ENCODE measurements around the gene TMEM247.

The TMEM247 gene

DNA sequence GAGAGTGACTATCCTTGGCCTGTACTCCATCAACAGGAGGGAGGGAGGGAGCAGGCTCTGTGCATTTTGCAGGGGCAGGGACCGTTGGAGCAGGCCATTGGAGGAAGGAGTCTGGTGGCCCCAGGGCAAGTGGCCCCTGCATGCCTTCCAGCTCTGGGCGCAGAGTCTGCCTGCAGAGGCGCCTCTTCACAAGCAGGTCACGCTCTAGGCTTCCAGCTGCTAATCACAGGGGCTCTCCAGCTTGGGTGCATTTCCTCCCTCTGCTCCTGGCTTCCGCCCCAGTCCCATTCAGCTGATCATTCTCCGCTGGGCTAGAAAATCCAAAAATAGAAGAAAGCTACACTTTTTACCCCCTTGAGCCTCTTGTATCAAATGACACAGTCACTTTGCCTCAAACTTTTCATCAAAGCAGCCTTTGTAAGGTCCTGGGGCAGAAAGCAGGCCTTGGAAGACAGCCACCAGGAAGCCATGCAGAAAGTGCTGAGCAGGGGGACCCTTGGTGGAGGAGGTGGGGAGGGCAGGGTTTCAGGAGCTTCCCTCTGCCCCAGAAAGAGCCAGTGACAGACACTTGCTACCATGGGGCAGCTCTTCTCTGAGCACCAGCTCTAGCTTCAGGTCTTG is 11.3 kb downstream of the TMEM247 start:
- DNase-seq, result no peak

DNA sequence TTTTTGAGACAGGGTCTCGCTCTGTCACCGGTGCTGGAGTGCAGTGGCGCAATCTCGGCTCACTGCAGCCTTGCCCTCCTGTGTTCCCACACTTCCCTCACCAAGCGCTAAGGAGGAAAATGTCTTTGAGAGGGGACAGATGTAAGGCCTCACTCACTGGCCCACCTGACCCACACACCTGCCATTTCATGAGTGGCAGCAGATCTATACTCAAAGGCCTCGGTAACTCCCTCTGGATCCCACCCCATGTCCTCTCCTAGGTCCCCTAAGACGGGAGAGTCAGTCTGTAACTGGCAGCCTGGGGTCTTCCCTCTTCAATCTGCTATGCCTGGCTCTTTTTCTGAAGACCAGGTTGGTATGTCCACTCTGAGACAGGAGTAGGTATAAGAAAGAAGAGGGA is 12.9 kb downstream of the TMEM247 start:
- no peak for DNase-seq

DNA sequence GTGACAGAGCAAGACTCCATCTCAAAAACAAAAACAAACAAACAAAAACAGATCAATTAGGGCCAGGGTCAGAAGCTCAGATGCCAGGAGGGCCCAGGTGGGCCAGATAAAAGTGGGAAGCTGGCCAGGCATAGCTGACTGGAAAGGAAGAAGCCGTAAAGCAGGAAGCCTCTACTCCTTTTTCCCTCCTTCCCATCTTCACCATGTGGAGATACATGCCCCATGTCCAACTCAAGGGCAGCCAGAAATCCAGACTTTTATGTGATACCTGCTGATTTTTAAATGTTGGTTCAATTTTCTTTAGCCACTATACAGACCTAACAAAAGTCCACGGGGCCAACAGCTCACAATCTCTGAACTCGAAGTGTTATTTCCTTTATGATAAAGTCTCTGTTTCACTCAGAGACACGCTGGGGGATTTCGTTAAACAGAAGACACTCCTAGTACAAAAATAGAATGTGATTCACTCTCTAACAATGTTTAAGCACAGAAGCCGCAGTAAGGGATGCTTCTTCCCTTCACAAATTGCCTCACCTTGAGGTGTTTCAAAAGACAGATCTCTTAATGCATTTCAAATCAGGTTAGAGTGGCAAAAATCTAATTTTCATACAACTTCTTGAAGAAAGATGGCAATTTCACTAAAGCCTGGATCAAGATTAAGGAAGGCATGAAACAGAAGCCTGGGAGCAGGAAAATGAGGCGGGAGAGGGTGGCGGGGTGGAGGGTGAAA is 14.0 kb downstream of the TMEM247 start:
- DNase-seq, result no peak

DNA sequence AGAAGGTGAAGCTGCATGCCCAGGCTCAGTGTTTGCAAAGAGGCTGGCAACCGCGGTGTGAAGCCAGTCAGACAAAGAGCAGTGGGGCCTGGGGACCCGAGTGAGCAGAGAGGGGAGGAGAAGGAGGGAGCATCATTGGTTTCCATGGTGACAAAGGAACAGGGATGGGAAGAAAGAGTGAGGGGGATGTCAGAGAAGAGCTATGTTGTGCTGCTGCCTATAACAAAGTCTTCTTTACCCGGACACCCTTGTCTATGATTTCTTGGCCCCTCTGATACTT is 14.5 kb downstream of the TMEM247 start:
- DNase-seq, result no peak

DNA sequence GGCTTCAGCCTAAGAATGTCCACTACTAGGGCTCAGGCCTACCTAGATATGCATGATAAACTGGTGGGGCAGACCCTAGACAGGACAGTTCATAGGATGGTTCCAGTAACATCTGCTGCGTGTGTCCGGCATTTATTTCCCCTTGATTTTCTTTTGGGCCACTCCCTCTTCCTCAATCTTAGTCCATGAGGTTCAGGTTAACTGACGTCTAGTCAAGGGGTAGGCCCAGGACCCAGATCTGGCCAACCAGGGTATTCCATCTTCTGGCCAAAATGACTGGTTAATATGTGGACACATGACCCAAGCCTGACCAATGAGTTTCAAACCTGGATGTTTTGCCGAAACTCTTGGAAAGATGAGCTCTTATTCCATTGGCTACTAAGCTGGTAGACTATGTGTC is 15.2 kb downstream of the TMEM247 start:
- no peak for DNase-seq

DNA sequence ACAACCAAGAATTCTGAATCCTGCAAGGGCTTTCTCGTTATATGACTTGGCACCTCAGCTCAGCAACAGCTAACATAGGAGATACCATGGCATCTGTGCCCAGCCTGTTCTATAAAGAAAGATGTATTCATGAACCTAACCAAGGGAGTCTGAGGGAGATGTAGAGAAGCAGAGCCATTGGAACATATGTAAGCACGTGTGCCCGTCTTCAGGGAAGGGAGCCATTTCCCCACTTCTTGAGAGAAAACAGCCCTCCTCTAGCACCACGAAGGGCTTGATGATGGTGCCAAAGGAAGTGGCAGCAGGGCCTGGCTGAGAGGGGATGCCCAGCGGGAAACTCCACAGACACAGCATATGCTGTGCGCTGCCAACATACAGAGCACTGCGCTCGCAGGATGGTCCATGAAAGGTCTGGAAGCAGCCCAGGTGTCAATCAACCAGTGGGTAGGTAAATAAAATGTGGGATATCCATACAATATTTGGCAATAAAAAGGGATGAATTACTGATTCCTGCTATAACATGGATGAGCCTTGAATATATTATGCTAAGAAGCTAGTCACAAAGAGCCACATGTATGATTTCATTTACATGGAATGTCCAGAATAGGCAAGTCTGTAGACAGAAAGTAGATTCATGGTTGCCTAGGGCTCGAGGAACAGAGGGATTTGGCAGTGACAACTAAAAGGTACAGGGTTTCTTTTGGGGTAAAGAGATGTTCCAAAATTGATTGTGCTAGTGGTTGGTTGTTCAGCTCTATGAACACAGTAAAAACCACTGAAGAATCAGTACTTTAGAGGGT is 16.1 kb downstream of the TMEM247 start:
- DNase-seq, result no peak

DNA sequence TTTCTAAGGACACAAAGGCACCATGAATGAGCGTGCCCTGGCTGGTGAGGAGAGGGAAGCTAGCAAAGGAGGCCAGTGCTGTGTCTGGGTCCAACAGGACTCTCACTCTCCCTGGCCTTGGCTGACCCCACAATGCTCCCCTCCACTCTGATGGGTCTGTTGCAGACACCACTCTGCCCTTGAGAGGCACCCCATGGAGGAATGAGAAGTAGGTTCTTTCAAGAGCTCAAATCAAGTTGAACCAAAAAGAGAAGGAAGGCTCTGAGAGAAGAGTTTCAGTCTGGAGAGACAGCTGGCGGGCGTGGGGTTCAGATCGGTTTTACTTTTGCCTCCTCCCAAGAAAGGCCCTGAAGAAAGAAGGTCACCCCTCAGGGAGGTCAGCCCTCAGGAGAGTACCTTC is 18.4 kb downstream of the TMEM247 start:
- DNase-seq, result no peak

DNA sequence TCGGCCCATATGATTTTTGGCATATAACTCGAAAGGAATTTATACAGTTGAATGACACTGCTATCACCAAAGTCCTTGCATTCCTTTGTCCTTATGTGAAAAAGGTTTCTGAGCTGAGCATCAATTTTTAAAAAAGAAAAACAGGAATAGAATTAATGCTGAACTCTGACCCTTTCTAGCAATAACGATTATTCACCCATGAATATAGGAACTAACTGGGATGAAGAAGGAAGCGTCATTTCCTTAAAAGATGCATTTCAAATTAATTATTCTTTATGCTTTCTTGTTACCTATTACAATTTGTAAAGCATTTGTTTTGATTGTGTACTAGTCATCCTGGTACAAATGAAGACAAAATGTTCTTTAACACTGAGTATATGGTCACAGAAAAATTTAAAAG is 19.3 kb downstream of the TMEM247 start:
- no peak for DNase-seq

DNA sequence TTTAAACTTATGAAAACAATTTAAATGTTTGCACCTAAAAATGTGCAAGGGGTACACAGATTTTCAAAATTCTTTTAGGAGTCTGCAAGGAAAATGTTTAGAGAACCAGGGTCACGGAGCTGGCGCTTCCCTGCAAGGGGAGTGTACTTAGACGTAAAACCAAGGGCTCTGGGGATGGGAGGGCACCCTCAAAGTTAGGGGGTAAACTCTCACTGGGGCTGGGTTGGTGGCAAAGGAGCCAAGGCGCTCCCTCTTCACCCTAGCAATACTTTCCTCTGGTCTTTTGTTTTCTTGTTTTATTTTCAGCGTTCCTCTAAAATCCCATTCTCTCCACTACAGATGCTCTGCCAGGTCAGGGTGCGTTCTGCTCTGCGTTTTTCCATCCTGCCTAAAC is 20.0 kb downstream of the TMEM247 start:
- no peak for DNase-seq

DNA sequence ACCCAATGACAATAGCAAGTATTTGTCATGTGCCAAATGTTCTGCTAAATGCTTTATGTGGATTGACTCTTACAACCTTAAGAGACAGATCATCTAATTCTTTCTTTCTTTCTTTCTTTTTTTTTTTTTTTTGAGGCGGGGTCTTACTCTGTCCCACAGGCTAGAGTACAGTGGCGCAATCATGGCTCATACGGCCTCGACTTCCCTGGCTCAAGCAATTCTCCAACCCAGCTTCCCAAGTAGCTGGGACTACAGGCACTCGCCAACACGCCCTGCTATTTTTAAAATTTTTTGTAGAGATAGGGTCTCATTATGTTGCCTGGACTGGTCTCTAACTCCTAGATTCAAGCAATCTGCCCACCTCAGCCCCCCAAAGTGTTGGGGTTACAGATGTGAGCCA is 21.4 kb downstream of the TMEM247 start:
- no peak for DNase-seq

DNA sequence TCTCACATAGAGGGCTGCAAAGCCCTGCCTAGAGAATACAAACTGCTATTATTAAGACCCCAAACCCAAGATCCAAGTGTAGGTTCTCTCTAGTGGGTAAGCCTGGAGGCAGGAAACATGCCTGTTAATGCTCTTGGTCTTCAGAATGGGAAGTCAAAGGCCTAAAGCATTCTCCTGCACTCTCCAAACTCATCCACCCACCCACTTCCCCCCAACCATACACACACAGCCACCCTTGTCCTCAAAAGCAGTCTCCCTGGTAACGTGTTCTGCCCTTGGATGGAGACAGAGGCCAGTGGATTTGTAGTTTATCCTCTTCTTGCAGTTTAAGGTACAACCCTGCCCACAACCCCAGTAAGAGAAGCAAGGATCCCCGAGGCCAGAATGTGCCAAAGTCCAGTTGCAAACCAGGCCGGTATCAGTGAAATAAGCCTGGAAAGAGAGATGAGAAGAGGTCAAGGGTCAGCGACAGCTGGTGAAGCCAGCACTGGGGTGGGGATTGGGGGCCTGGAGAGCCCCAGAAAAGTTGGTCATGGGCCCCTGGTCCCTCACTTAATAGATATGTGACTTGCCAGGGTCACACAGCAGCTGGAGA is 23.0 kb downstream of the TMEM247 start:
- no peak for DNase-seq

DNA sequence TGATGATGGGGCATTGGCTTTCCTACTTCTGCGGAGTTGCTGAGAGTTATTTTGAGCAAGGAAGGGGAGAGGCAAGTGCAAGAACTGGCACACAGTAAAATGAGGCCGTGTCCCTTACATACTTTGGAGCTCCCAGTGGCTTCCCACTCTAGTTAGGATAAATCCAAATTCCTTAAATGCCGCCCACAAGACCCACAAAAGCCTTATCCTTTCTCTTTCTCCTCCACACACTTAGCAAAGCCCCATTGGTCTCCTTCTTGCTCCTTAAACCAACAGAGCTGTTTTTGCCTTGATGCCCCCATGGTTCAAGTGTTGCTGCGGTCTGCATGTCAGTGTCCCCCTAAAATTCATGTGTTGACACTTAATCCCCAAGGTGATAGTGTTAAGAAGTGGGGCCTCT is 24.3 kb downstream of the TMEM247 start:
- DNase-seq, result no peak

DNA sequence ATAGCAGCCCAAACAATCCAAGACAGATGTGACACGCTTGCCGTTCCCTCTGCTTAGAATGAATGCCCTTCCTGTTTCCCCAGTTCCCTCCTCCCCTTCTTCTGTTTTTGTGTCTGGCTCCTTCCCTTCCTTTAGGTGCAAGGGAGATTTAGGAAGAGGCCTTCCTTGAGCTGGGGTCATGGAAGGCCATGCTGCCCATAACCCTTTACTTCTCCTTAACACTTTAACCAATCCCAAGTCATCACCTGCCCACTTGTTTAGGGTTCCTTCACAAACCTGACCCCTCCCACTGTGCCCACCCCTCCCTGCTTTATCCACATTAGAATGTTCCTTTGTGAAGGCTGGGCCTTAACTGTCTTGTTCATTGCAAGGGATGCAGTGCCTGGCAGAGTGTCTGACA is 24.9 kb downstream of the TMEM247 start:
- no peak for DNase-seq

DNA sequence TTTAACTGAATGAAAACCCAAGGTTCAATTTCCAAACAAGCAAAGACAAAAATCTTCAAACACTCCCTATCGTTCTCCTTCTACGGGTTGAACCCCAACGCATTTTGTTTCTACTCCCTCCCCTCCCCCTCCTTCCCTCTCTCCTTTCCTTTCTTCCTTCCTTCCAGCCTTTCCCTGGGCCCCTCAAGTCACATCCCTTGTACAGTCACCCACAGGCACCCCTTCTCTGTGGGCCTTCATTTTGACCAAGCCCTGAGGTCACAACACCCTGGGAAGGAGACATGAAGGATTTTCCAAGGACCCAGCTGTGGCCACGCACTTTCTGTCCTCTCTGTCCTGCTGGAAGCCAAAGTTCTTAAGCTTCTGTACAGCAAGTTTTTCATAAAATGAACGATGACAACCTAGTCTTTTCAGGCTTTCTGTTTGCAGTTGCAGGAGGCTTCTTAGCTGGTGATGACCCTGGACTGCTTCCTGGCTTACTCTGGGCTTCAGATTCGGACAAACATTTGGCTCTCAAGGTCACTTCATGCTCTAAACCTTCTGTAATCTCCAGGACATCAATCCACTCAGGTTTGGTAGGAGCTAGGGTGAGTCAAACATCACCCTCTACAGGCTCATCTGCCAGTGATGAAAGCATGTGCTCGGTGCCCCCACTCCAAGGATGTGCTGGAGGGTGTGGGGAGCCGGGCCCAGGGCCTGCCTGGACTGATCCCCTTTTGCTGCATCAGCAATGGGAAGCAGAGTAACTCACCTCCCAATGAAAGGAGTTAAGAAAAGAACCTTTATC is 25.5 kb downstream of the TMEM247 start:
- no peak for DNase-seq

DNA sequence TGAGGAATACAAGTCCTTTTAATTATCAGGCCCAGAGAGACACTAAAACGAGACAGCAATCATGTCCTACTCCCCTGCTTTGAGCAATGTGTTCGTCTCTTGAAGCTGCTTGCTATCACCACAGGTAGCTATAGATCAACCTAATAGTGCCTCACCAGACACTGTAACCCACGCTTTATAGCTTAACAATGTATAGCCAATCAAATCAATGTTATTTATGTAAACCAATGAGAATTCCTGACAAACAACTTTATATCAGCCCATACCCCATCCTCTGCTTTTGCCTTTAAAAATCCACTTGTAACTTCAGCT is 26.1 kb downstream of the TMEM247 start:
- no peak for DNase-seq

DNA sequence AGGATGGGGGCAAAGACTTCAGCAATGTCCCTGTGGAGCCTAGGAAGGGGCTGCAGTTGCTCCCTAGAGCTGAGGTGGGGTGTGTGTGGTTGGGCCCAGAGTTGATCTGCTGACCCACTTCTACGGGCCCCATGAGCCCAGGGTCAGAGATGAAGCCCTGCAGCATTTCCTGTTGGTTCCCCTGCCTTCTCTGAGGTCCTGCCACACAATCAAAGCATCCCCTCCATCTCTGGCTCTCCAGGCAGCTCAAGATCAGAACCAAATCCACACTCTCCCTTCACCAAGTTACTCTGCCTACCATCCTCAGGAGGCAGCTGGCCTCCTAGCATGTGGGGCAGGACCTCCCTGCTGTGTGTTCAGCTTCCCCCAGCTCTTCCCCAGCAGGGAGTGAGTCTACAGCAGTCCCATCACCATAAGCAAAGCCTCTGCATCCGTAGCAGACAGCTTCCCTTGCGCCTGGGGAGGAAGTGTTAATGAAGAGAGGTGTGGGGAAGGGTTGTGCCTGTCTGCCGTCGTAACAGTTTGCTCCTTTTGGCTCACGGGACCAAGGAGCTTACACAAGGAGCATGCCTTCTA is 26.9 kb downstream of the TMEM247 start:
- no peak for DNase-seq

DNA sequence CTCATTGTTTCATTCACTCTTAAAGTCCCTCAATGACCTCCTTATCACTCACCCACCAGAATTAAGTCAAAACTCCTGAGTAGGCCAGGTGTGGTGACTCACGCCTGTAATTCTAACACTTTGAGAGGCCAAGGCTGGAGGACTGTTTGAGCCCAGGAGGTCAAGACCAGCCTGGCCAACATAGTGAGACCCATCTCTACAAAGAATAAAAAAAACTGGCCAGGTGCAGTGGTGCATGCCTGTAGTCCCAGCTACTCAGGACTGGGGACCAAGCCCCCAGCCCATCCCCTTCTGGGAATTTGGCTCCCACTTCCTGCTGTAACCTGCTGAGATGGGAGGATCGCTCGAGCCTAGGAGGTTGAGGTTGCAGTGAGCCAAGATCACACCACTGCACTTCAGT is 28.9 kb downstream of the TMEM247 start:
- DNase-seq, result no peak

DNA sequence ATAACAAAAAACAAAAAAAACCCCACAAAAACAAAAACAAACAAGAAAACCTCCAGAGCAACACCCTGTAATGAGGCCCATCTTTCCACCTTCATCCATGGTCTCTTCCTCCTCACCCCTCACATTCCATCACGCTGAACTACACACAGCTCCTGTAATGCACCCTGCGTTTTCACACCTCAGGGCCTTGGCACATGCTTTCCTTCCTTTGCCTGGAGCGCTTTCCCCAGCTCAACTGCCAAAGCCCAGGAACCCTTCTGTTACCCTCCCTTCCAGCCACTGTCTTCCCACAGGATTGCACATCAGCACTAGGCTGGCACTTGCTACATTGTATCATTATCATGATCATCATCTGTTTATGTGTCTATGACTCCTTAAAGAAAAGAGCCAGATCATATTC is 29.4 kb downstream of the TMEM247 start:
- DNase-seq, result no peak

DNA sequence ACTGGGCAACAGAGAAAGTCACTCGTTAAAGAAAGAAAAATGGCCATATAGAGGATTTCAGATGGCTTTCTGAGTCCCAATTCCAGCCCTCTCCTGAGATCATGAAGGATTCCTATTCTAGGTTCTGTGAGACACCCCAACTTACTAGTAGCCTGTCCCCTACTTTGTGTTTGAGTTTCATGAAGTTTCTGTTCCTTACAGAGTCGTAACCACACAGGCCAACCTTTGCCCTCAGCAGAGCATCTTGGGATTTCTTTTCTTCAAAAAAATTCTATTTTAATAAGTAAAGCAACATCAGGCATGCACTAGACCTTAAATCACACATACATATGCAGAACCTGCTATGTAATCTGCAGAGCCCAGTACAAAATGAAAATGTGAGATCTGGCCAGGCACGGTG is 30.4 kb downstream of the TMEM247 start:
- no peak for DNase-seq

DNA sequence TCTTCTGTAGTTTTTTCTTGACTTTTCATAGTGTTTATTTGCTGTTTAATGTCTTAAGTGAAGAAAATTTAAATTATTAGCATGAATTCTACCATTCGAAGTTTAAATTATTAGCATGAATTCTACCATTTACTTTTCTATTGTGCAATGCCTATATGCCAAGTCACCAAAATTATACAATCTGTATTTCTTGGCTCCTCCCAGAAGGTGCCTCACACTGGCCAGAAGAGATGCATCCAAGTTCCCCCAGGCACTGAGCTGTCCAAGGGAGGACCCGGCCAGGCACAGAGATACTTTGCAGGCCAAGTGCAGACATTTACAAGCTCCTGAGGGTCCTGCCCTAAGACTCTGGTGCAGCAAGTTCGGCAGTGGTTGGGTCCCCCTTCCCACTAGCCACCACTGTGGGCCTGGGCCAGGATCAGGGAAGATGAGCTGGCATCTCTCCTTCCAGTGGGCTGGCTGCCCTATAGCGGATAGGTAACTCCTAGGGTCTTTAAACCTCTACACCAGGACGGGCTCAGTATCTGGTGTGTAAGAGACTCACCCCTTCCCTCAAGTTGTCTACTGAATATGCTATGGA is 31.3 kb downstream of the TMEM247 start:
- no peak for DNase-seq

DNA sequence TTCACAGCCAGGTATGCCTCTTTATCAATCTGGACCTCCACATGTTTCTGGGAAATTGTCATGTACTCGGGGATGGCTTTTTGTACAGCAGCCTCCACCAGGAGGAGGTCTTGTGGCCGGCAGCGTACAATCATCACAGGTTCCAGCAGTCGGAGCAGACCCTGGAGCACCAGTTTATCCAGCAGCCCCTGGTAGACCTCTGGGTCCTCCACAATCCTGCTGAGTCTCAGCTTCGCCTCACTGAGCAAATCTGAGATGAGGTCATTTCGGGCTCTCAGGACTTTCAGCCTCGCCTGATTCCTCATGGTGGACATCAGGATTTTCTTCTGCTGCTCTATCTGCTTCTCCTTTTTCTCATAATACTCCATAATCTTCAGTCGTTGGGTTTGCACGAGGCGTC is 32.8 kb downstream of the TMEM247 start:
- no peak for DNase-seq

DNA sequence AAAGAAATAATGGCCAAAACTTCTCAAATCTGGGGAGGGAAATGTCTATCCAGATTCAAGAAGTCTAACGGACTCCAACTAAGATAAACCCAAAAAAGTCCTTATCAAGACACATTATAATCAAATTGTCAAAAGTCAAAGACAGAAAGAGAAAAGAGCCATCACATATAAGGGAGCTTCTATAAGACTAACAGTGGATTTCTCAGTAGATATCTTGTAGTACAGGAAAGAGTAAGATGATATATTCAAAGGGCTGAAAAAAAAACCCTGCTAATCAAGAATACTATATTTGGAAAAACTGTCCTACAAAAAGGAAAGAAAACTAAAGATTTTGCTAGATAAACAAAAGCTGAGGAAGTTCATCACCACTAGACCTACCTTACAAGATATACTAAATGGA is 35.4 kb downstream of the TMEM247 start:
- DNase-seq, result no peak

DNA sequence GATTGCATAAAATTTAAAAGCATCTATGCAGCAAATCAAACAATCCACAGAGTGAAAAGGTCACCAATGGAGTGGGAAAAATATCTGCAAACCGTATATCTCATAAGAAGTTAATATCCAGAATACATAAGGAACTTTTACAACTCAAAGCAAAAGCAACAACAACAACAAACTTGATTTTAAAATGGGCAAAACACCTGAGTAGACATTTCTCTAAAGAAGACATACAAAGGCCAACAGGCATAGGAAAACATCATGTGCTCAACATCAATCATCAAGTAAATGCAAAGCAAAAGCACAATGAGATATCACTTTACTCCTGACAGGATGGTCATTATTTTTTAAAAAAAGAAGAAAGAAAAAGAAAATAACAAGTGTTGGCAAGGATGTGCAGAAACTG is 38.1 kb downstream of the TMEM247 start:
- DNase-seq, result no peak

All from NCI-H345 (cell line).